GM23338 (cell line): ENCODE measurements around the gene NUP43.

Experiments
- CREB1 ChIP-seq: fragments of 250-450 bp; sonication (Bioruptor Pico); IDR thresholded peaks from 2 replicates; pipeline ENCODE4 v1.5.0; 2020; ENCODE audit warnings: low read depth, mild to moderate bottlenecking, moderate library complexity
- EZH2phosphoT487 ChIP-seq: fragments of 200-600 bp; sonication (generic); IDR thresholded peaks from one replicate; pipeline ENCODE4 v1.8.1; 2018; ENCODE audit warnings: antibody characterized with exemption; ENCODE audit not compliant: unreplicated experiment
- NANOG ChIP-seq: IDR thresholded peaks from 2 replicates; pipeline ENCODE4 v1.6.1; 2016; ENCODE audit warnings: antibody characterized with exemption, borderline replicate concordance
- POLR2AphosphoS5 ChIP-seq: IDR thresholded peaks from 2 replicates; pipeline ENCODE4 v1.6.1; 2016; ENCODE audit warnings: antibody characterized with exemption, low read depth
- ZNF331 ChIP-seq: fragments of 250-450 bp; sonication (Bioruptor Pico); IDR thresholded peaks from 2 replicates; pipeline ENCODE4 v1.5.0; 2020; ENCODE audit warnings: low read depth, mild to moderate bottlenecking, moderate library complexity
- TF ChIP-seq, protein P1 (sequence below), 2 experiments: fragments of 200-600 bp in 1 of 2; sonication (generic) in 1 of 2; conservative IDR thresholded peaks; 2 replicates each; pipeline versions ENCODE4 v1.5.1 to v1.6.1; 2016 to 2017; ENCODE audit warnings: antibody characterized with exemption in 2 of 2, low read depth in 2 of 2, mild to moderate bottlenecking in 2 of 2, moderate library complexity in 1 of 2

DNA sequence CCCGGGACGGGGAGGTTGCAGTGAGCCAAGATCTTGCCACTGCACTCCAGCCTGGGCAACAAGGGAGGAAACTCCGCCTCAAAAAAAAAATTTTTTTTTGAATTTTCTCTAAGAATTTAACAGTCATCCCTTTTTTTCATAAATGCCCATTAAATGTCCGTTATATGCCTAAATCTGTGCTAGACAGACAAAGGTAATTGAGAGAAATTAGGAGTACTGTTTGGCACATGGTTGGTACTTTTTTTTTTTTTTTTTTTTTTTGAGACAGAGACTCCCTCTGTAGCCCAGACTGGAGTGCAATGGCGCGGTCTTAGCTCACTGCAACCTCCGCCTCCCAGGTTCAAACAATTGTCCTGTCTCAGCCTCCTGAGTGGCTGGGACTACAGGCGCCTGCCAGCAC is 4.9 kb upstream of the NUP43 start:
- TF ChIP-seq, protein P1, sequence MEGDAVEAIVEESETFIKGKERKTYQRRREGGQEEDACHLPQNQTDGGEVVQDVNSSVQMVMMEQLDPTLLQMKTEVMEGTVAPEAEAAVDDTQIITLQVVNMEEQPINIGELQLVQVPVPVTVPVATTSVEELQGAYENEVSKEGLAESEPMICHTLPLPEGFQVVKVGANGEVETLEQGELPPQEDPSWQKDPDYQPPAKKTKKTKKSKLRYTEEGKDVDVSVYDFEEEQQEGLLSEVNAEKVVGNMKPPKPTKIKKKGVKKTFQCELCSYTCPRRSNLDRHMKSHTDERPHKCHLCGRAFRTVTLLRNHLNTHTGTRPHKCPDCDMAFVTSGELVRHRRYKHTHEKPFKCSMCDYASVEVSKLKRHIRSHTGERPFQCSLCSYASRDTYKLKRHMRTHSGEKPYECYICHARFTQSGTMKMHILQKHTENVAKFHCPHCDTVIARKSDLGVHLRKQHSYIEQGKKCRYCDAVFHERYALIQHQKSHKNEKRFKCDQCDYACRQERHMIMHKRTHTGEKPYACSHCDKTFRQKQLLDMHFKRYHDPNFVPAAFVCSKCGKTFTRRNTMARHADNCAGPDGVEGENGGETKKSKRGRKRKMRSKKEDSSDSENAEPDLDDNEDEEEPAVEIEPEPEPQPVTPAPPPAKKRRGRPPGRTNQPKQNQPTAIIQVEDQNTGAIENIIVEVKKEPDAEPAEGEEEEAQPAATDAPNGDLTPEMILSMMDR (conservative IDR thresholded peaks at IDR 0.05; ENCODE audit: low read depth in 2 of 2), result no peak
- no peak for TF ChIP-seq POLR2AphosphoS5
- TF ChIP-seq NANOG, result no peak
- no peak for TF ChIP-seq CREB1 (CRISPR knock-in tag)
- TF ChIP-seq ZNF331 (CRISPR knock-in tag), result no peak
- TF ChIP-seq EZH2phosphoT487, result no peak
